D721Med (cell line): Measurements from ENCODE around the gene C19orf73.
"Not testable (repeated sequence)": the region's sequence is repeated elsewhere in the genome, so short reads cannot be mapped to it uniquely, and the experiment has no call there.

Experiments
- DNase-seq: peaks from one replicate; pipeline ENCODE4 v3.0.0; 2011; ENCODE audit warnings: low spot score; ENCODE audit not compliant: insufficient read length
- FAIRE-seq: peaks from 2 replicates; lab custom pipeline; 2011; peaks lifted over from hg19 to GRCh38; lab: Jason Lieb, UNC
- CTCF ChIP-seq: IDR thresholded peaks from 2 replicates; pipeline ENCODE4 v1.5.1; 2012; ENCODE audit warnings: mild to moderate bottlenecking, control low read depth; ENCODE audit not compliant: insufficient read depth; ENCODE audit errors: missing control alignments

Gene C19orf73

GRCh38 chr19:49148044-49148682, 29.2 kb upstream of the C19orf73 start:
- no peak for DNase-seq
- FAIRE-seq, result no peak
- TF ChIP-seq CTCF, result no peak

DNA sequence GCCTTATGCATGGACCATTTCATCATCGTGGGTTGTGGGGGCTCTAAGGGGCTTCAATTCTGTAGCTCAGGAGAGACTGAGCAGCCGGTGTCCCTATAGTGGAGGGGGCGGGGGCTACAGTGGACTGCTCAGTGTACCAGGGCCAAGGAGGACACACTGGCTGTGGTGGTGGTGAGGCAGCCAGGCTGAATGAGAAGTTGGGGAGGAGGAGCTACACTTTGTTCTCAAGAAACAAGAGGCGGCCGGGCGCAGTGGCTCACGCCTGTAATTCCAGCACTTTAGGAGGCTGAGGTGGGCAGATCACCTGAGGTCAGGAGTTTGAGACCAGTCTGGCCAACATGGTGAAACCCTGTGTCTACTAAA, 27.4 kb upstream of the C19orf73 start:
- DNase-seq, FAIRE-seq: not testable (repeated sequence)

GRCh38 chr19:49145573-49146407, 26.8 kb upstream of the C19orf73 start:
- TF ChIP-seq CTCF, result peak; percentile 56
- no peak for FAIRE-seq
- DNase-seq, result peak; percentile 73

DNA sequence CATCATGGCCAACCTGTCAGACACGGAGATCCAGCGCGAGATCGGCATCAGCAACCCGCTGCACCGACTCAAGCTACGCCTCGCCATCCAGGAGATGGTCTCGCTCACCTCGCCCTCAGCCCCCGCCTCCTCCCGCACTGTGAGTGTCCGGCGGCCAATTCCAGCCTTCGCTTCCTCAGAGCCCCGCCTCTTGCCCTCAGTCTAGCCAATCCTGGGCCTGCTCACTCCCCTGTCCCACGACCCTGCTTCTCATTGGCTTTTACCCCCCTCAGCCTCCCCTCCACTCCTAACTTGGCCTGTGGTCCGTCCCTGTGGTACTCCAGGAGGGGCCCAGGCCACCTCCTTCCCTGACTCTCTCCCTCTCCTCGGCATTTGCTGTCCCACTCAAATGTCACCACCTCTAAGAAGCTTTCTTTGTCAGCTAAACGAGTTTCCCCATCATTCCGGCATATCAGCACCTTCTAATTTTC, 24.0 kb upstream of the C19orf73 start:
- no peak for TF ChIP-seq CTCF
- DNase-seq (peak; percentile 95), FAIRE-seq (no peak)

DNA sequence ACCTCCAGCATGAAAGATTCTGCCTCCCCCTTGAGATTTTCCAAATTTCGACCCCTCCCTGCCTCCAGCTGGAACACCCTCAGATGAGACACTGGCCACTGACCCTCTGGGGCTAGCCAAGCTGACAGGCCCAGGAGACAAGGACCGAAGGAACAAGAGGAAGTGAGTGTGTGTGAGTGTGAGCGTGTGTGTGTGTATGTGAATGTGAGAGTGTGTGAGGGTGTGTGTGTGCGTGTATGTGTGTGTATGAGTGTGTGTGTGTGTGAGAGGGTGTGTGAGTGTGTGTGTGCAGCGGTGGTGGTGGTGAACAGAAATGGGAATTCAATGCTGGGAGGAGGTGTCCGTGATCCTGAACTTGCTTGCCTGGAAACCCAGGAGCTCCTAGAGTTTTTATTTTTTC, 22.4 kb upstream of the C19orf73 start:
- FAIRE-seq, result no peak
- no peak for TF ChIP-seq CTCF

GRCh38 chr19:49140951-49141350, 22.0 kb upstream of the C19orf73 start:
- no peak for DNase-seq
- FAIRE-seq, result no peak
- no peak for TF ChIP-seq CTCF

More for the DNA sequence above, 22.4 kb upstream of the C19orf73 start:
- DNase-seq, result no peak

DNA sequence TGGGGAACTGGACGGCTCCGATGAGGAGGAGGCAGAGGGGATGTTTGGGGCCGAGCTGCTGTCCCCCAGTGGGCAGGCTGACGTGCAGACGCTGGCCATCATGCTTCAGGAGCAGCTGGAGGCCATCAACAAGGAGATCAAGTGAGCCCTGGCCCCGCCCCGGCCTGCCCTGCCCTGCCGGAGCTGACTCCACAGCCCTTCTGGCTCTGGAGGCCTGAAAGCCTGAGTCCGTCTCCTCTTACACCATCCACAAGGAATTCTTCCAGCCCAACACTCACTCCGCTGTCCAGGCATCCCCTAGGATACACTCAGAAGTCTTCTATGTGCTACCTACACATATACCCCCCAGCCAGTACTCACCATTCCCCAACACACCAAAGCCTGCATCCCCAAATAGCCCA, 17.8 kb upstream of the C19orf73 start:
- TF ChIP-seq CTCF, result no peak
- no peak for DNase-seq
- no peak for FAIRE-seq
